Activated naive CD4-positive, alpha-beta T cell treated with anti-CD3 and anti-CD28 coated beads for 36 hours (primary cell): ENCODE results near the gene SLC35B4. TPM values are rescaled to one million over a fixed set of nuclear protein-coding genes. Genes with fewer than 3 reads are reported as not detected.
A peak's percentile ranks its signal among the peaks of the same experiment; 100 is the strongest.

Experiments used
- CTCF ChIA-PET: fragments of 350-600 bp; sonication (Branson Sonifier 250); formaldehyde crosslinking; loops from one replicate; lab custom pipeline; 2021; ENCODE audit warnings: antibody characterized with exemption; lab: Charles Lee
- DNase-seq: peaks from one replicate; pipeline ENCODE4 v3.0.0-alpha.2; 2020
- H3K27ac Mint-ChIP-seq: one replicate; pipeline ENCODE4 v1.8.0; 2021; ENCODE audit warnings: mild to moderate bottlenecking, mixed read lengths
- H3K27me3 Mint-ChIP-seq: one replicate; pipeline ENCODE4 v1.8.0; 2021; ENCODE audit warnings: low read depth, mixed read lengths
- H3K36me3 Mint-ChIP-seq: one replicate; pipeline ENCODE4 v1.8.0; 2021; ENCODE audit warnings: low read depth, mixed read lengths
- H3K4me1 Mint-ChIP-seq: one replicate; pipeline ENCODE4 v1.8.0; 2021; ENCODE audit warnings: low read depth, mixed read lengths
- H3K4me3 Mint-ChIP-seq: one replicate; pipeline ENCODE4 v1.8.0; 2021; ENCODE audit warnings: mild to moderate bottlenecking, moderate library complexity, mixed read lengths
- H3K9me3 Mint-ChIP-seq: one replicate; pipeline ENCODE4 v1.8.0; 2021; ENCODE audit warnings: mixed read lengths
- intact Hi-C: fragments of 100-400 bp; cut with micrococcal nuclease; formaldehyde crosslinking; loops from one replicate; pipeline ENCODE4 v1.15.1; 2023
- total RNA-seq, 2 experiments: library from RNA; stranded (reverse); gene quantifications; one replicate each; pipeline ENCODE4 v1.2.3, GENCODE V29; 2021

SLC35B4 gene
- total RNA-seq, 2 experiments from 2014 or later, result 7.9 to 10.3 TPM

DNA sequence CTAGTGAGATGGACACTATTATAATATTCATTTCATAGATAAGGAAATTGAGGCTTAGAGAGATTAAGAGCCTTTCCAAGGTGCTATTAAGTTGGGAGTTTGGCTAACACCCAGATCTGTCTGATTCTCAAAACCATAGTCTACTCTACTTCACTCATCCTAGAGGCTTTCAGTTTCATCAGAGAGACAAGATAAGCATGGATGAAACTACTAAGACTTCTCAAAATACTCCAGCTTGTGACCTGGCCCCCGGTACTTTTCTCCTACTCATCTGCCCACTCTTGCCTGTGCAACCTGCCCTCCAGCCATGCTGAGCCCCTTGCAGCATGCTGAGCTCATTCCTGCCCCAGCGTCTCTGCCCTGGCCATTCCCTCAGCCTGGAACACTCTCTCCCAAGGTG lies 12.2 kb upstream of the SLC35B4 start:
- no peak overlapping the region for H3K27ac Mint-ChIP-seq
- H3K4me1 Mint-ChIP-seq, result peaks cover 3% of the 10 kb centered on the region
- no peaks in the 10 kb centered on the region for H3K36me3 Mint-ChIP-seq
- CTCF ChIA-PET, result interaction anchor here (1.1 to 1.2 kb wide), 2 partner anchors 12 to 82 kb away, joined by 3 to 4 read pairs; partner anchors contain the start of gene SLC35B4
- H3K9me3 Mint-ChIP-seq, result no peaks in the 10 kb centered on the region
- no peak for DNase-seq
- H3K4me3 Mint-ChIP-seq, result no peak overlapping the region
- intact Hi-C loops, result loop anchor here (10.0 kb wide), 1 partner anchor 464 kb away; no protein-coding TSS in a partner anchor
- peaks cover 4% of the 10 kb centered on the region for H3K27me3 Mint-ChIP-seq

DNA sequence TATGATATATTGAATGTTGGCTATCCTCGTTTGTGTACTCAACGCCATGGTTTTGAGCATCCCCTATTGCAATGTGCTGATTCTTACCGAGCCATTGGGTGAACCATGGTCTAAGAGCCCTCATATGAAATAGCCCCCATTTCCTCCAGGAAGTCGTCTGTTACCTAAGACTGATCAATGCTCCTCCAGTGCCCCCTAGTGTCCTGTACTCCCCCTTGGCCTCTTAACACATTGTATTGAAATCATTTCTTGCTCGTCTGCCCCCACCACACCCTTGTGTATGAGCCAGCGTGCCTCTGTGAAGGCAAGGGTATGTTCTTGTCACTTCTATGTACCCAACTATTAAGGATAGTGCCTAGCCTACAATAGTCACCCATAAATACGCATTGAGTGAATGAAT lies 11.2 kb upstream of the SLC35B4 start:
- Mint-ChIP-seq H3K27ac (no peak overlapping the region), H3K4me1 (peaks cover 3% of the 10 kb centered on the region), H3K9me3 (no peaks in the 10 kb centered on the region), H3K27me3 (peaks cover 4% of the 10 kb centered on the region), H3K4me3 (no peak overlapping the region), H3K36me3 (no peaks in the 10 kb centered on the region)
- intact Hi-C loops, result loop anchor here (10.0 kb wide), 1 partner anchor 463 kb away; no protein-coding TSS in a partner anchor
- CTCF ChIA-PET, result interaction anchor here (1.1 kb wide), 1 partner anchor 11 kb away, joined by 4 read pairs; the partner anchor contains the start of gene SLC35B4
- DNase-seq, result peak; percentile 70

DNA sequence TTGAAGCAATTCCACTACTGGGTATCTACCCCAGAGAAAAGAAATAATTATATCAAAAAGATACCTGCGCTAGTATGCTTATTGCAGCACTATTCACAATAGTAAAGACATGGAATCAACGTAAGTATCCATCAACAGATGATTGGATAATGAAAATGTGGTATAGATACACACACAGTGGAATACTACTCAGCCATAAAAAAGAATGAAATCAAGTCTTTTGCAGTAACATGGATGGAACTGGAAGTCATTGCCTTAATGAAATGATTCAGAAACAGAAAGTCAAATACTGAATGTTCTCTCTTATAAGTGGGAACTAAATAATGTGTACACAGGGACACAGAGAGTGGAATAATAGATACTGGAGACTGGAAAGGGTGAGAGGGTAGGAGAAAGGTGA lies 7.4 kb upstream of the SLC35B4 start:
- DNase-seq, result no peak
- H3K27ac Mint-ChIP-seq, result no peak overlapping the region
- no peaks in the 10 kb centered on the region for H3K27me3 Mint-ChIP-seq

DNA sequence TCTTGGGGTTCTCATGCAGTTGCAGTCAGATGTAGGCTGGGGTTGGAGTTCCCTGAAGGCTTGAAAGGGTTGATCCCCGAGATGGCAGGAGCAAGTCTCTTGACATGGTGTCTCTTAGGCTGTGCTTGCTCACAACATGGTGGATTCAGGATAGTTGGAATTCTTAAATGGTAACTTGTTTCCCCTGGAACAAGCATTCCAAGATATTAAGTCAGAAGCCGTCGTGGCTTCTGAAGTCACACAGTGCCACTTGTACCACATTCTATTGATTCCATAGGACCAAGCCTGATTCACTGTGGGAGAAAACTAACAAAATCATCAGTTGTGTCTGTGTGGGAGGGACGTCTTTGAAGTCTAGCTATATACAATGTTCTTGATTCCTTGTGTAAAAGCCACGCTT lies 3.5 kb upstream of the SLC35B4 start:
- Mint-ChIP-seq H3K27ac (no peak overlapping the region), H3K36me3 (no peaks in the 10 kb centered on the region), H3K4me1 (peaks cover 11% of the 10 kb centered on the region), H3K27me3 (no peaks in the 10 kb centered on the region), H3K4me3 (no peak overlapping the region), H3K9me3 (no peaks in the 10 kb centered on the region)
- CTCF ChIA-PET, result no interaction called here
- DNase-seq, result no peak
- intact Hi-C loops, result loop anchor here (10.0 kb wide), 1 partner anchor 455 kb away; no protein-coding TSS in a partner anchor

More for the DNA sequence above, 7.4 kb upstream of the SLC35B4 start:
- Mint-ChIP-seq H3K9me3 (no peaks in the 10 kb centered on the region), H3K4me1 (peaks cover 3% of the 10 kb centered on the region), H3K4me3 (no peak overlapping the region), H3K36me3 (no peaks in the 10 kb centered on the region)
- CTCF ChIA-PET, result no interaction called here
- intact Hi-C loops, result loop anchor here (10.0 kb wide), 1 partner anchor 459 kb away; no protein-coding TSS in a partner anchor

DNA sequence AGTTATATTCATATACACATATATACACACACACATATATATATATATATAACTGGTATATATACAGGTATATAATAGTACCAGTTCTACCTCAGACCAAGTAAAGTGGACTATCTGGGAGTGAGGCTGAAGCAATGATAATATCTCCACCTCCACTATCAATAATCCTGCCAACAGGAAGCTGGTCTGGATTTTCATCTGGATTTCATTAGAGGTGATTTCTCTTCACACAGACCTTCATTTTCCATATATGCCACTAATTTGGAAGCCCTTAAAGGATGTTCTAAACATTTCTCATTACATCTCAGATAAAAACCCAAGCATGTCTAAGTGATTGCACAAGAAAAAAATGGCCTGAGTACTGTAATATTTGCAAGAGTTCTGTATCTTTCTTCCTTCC lies 1.7 kb upstream of the SLC35B4 start:
- intact Hi-C loops, result loop anchor here (5.0 to 10.0 kb wide), 5 partner anchors 549 to 1661 kb away; partner anchors contain the start of genes AGBL3 and WDR91
- no peak for DNase-seq
- H3K27me3 Mint-ChIP-seq, result no peaks in the 10 kb centered on the region
- no peak overlapping the region for H3K27ac Mint-ChIP-seq
- CTCF ChIA-PET, result no interaction called here
- H3K4me1 Mint-ChIP-seq, result peaks cover 16% of the 10 kb centered on the region
- H3K36me3 Mint-ChIP-seq, result no peaks in the 10 kb centered on the region
- no peak overlapping the region for H3K4me3 Mint-ChIP-seq
- H3K9me3 Mint-ChIP-seq, result no peaks in the 10 kb centered on the region

DNA sequence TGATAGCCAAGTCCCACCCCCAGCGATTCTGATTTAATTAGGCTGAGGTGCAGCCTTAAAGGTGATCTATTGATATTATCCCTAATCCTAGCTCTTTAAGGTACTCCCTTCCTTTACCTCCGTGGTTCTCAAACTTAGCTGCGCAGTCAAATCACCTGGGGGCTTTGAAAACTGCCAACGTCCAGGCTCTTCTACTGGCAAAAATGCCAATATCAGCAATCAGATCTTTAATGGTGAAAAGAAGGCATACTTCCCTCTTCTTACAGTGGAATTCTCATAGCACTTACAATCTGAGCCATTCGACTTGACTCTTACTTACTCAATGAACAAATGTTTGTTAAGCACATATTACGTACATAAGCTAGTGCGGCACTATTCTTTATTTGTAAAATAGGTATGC lies 704 bp upstream of the SLC35B4 start:
- intact Hi-C loops, result loop anchor here (1.0 to 10.0 kb wide), 13 partner anchors 41 to 1660 kb away; partner anchors contain the start of genes AGBL3, BPGM, CHCHD3 and LRGUK
- peaks cover 16% of the 10 kb centered on the region for H3K4me1 Mint-ChIP-seq
- H3K27me3 Mint-ChIP-seq, result no peaks in the 10 kb centered on the region
- H3K9me3 Mint-ChIP-seq, result no peaks in the 10 kb centered on the region
- CTCF ChIA-PET, result interaction anchor here (1.1 to 2.8 kb wide), 5 partner anchors 9 to 41 kb away, joined by 3 to 15 read pairs (median 5); no protein-coding TSS in a partner anchor
- H3K36me3 Mint-ChIP-seq, result no peaks in the 10 kb centered on the region
- DNase-seq, result no peak
- H3K4me3 Mint-ChIP-seq, result peak overlapping the region; percentile 92
- peak overlapping the region; percentile 77 for H3K27ac Mint-ChIP-seq

DNA sequence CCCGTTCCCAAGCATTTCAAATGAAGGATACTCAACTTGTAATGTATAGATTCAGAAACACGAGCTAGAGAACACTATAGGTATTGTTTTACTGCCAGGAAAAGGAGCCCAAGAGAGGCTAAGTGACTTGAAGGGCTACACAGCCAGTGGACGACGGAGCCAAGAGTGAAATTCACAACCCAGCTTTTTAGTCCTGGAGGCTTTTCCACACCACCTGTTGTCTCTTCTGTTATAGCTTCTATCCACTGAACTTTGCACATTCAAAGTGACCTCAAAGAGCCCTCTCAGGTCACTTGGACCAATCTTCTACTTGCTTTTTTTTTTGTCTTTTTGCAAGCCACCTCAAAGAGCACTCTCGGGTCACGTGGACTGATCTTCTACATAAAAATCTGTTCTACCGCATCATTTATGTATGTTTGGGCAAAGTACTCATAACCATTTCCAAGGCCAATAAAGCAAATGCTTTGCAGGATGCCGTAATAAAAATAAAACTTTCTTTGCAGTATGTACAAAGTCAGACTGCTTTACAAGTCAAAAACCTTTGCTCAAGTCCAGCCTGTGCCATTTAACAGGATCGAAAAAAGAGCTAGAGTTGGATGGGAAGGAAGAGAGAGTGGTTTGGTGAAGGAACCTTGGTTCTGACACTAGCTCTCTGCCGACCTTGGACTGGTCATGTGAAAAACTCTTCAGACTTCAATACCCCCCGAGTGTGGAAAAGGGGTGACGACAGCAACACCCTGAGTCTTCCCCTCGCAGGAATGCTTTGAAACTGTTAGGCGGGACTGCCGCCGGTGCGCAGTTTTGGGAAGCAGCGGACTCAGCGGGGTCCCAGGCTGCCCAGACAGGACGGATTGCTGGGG lies 821 bp downstream of the SLC35B4 start:
- DNase-seq, result no peak
- intact Hi-C loops, result loop anchor here (1.0 to 10.0 kb wide), 9 partner anchors 117 to 1659 kb away; partner anchors contain the start of genes AGBL3, EXOC4 and WDR91
- CTCF ChIA-PET, result interaction anchor here (0.6 to 2.8 kb wide), 7 partner anchors 10 to 381 kb away, joined by 3 to 15 read pairs (median 4); no protein-coding TSS in a partner anchor
- H3K27ac Mint-ChIP-seq, result no peak overlapping the region
- H3K4me1 Mint-ChIP-seq, result peaks cover 16% of the 10 kb centered on the region
- peak overlapping the region; percentile 92 for H3K4me3 Mint-ChIP-seq
- no peaks in the 10 kb centered on the region for H3K27me3 Mint-ChIP-seq
- H3K36me3 Mint-ChIP-seq, result no peaks in the 10 kb centered on the region
- H3K9me3 Mint-ChIP-seq, result no peaks in the 10 kb centered on the region

DNA sequence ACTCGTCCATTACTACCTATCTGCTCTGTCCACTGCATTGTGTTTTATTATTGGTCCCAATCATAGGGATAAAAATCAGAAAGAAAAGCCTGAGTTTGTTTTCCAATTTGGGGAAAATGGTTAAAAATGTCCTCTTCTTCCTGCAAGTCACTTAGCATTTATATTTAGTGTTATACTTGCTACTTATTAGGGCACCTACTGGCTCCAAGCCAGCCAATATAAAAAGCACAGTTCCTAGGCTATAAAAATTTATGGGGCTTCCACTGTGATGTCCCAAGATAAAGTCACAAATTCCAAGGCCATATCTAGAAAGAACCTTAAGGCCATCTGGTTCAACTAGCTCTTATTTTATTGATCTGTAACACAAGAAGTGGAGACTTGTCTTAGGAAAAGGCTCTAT lies 3.2 kb downstream of the SLC35B4 start:
- no peak overlapping the region for H3K27ac Mint-ChIP-seq
- no peak overlapping the region for H3K4me3 Mint-ChIP-seq
- H3K4me1 Mint-ChIP-seq, result peaks cover 16% of the 10 kb centered on the region
- H3K9me3 Mint-ChIP-seq, result no peaks in the 10 kb centered on the region
- CTCF ChIA-PET, result interaction anchor here (1.2 kb wide), 1 partner anchor 201 kb away, joined by 4 read pairs; no protein-coding TSS in a partner anchor
- H3K36me3 Mint-ChIP-seq, result peaks cover 5% of the 10 kb centered on the region
- DNase-seq, result no peak
- intact Hi-C loops, result loop anchor here (10.0 kb wide), 1 partner anchor 671 kb away; the partner anchor contains the start of gene AGBL3
- no peaks in the 10 kb centered on the region for H3K27me3 Mint-ChIP-seq

DNA sequence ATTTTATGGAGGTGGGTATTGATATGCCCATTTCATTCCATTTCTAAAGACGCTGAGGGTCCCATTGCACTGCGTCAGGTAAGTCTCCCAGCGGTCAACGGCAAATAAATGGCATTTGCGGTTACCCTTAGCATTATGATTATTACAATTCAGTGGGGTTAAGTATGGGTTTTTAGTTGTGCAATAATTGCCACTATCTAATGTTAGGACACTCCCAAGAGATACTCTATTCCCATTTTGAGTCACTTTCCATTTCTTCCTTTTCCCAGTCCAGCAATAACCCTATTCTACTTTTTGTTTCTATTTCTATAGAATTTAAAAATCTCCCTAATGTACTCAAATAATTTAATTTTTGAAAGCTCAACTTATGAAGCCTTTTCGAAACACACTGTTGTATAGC lies 4.0 kb downstream of the SLC35B4 start:
- intact Hi-C loops, result loop anchor here (10.0 kb wide), 1 partner anchor 672 kb away; the partner anchor contains the start of gene AGBL3
- Mint-ChIP-seq H3K27ac (no peak overlapping the region), H3K27me3 (no peaks in the 10 kb centered on the region), H3K4me3 (no peak overlapping the region), H3K4me1 (peaks cover 16% of the 10 kb centered on the region), H3K9me3 (no peaks in the 10 kb centered on the region), H3K36me3 (peaks cover 5% of the 10 kb centered on the region)
- CTCF ChIA-PET, result no interaction called here
- no peak for DNase-seq

DNA sequence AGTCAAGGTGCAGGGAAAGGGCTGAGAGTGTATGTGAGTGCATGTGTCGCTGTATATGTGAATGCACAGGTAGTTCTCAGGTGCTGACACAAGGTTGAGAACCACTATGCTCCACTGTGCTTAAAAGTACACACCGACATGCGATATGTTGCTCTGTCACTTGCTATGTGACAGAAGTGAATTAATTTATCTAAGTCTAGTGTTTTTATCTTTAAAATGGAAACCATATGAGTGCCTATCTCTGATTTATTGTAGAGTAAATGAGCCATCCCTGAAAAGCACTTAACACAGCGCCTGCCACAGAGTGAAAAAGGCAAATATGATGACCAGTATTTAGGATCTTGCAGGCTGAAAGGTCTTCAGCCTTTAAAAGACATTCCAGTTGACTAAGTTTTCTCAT lies 4.9 kb downstream of the SLC35B4 start:
- H3K9me3 Mint-ChIP-seq, result no peaks in the 10 kb centered on the region
- H3K27ac Mint-ChIP-seq, result no peak overlapping the region
- no peak for DNase-seq
- H3K27me3 Mint-ChIP-seq, result no peaks in the 10 kb centered on the region
- peaks cover 12% of the 10 kb centered on the region for H3K4me1 Mint-ChIP-seq
- no peak overlapping the region for H3K4me3 Mint-ChIP-seq
- intact Hi-C loops, result loop anchor here (10.0 kb wide), 1 partner anchor 673 kb away; the partner anchor contains the start of gene AGBL3
- CTCF ChIA-PET, result no interaction called here
- peaks cover 5% of the 10 kb centered on the region for H3K36me3 Mint-ChIP-seq

DNA sequence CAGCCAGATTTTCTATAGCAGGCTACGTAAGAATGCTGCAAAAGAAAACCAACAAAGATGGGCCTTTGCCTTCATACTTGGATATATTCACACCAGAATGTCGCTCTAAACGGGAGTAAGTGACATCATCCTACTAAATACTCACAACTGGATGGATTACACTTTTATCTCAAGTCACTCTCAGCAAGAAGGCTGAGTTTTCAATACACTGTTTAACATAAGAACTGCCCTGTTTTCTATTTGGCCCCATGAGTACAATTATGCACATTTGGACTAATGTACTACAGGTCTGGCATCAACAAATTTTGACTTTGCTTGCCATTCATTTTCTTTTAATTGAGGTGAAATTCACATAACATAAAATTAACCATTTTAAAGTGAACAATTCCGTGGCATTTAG lies 8.2 kb downstream of the SLC35B4 start:
- no peak for DNase-seq
- no peaks in the 10 kb centered on the region for H3K9me3 Mint-ChIP-seq
- no peak overlapping the region for H3K27ac Mint-ChIP-seq
- intact Hi-C loops, result no loop called here
- peaks cover 22% of the 10 kb centered on the region for H3K36me3 Mint-ChIP-seq
- CTCF ChIA-PET, result no interaction called here
- H3K4me3 Mint-ChIP-seq, result no peak overlapping the region
- no peaks in the 10 kb centered on the region for H3K27me3 Mint-ChIP-seq
- H3K4me1 Mint-ChIP-seq, result no peaks in the 10 kb centered on the region

DNA sequence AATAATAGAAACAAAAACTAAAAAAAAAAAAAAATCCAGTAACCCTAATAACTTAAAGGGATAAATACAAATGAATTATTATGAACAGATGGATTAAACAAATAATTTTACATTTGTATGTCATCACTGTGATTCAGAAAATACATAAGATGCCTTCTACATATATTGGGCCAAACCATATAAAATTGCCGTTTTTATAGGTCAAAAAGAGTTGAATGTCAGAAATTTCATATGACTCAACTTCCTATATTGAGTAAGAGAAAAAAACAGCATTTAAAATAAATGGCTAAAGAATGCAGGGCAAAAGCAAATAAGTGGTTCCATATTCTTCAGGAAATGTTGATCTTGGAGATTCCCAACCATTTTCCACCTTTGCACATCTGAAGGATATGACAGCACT lies 9.4 kb downstream of the SLC35B4 start:
- Mint-ChIP-seq H3K9me3 (no peaks in the 10 kb centered on the region), H3K27ac (no peak overlapping the region), H3K4me3 (no peak overlapping the region), H3K4me1 (no peaks in the 10 kb centered on the region), H3K36me3 (peaks cover 29% of the 10 kb centered on the region), H3K27me3 (no peaks in the 10 kb centered on the region)
- intact Hi-C loops, result no loop called here
- CTCF ChIA-PET, result no interaction called here
- no peak for DNase-seq
